Activated B cell treated with CpG ODN at 0.5 μM for 24 hours (primary cell): ENCODE data around the gene PAN3. TPM values are rescaled to one million over a fixed set of nuclear protein-coding genes. Genes with fewer than 3 reads are reported as not detected.

Source experiments
- ATAC-seq: fragments of 200-7000 bp; cut with Tn5 transposase; one replicate; pipeline ENCODE4 v1.10.0; 2021; ENCODE audit warnings: low read depth, mild to moderate bottlenecking, moderate library complexity
- CTCF ChIA-PET: fragments of 350-600 bp; sonication (Branson Sonifier 250); formaldehyde crosslinking; loops from one replicate; lab custom pipeline; 2021; ENCODE audit warnings: antibody characterized with exemption; lab: Charles Lee
- POLR2A ChIA-PET: fragments of 350-600 bp; sonication (Branson Sonifier 250); formaldehyde crosslinking; loops from one replicate; lab custom pipeline; 2021; ENCODE audit warnings: antibody characterized with exemption; lab: Charles Lee
- DNase-seq: peaks from one replicate; pipeline ENCODE4 v3.0.0; 2022
- H3K27ac Mint-ChIP-seq: one replicate; pipeline ENCODE4 v1.8.0; 2020; ENCODE audit warnings: mixed read lengths
- H3K27me3 Mint-ChIP-seq: one replicate; pipeline ENCODE4 v1.8.0; 2021; ENCODE audit warnings: mixed read lengths
- H3K36me3 Mint-ChIP-seq: one replicate; pipeline ENCODE4 v1.8.0; 2021; ENCODE audit warnings: low read depth, mixed read lengths
- H3K4me1 Mint-ChIP-seq: one replicate; pipeline ENCODE4 v1.8.0; 2021; ENCODE audit warnings: mixed read lengths
- H3K4me3 Mint-ChIP-seq: one replicate; pipeline ENCODE4 v1.8.0; 2020; ENCODE audit warnings: mild to moderate bottlenecking, mixed read lengths
- H3K9me3 Mint-ChIP-seq: one replicate; pipeline ENCODE4 v1.8.0; 2020; ENCODE audit warnings: mixed read lengths
- intact Hi-C: fragments of 100-400 bp; cut with micrococcal nuclease; formaldehyde crosslinking; loops from one replicate; pipeline ENCODE4 v1.15.1; 2024
- total RNA-seq: library from RNA; stranded (reverse); gene quantifications from 2 replicates; pipeline ENCODE4 v1.2.3, GENCODE V29; 2022
- TF ChIP-seq, protein P1 (sequence below): fragments of 200-600 bp; IDR thresholded peaks from one replicate; pipeline ENCODE4 v1.8.0; 2022; ENCODE audit warnings: antibody characterized with exemption, mild to moderate bottlenecking

Gene PAN3
- total RNA-seq, 1 donor from 2014 or later: 68.2 TPM

DNA sequence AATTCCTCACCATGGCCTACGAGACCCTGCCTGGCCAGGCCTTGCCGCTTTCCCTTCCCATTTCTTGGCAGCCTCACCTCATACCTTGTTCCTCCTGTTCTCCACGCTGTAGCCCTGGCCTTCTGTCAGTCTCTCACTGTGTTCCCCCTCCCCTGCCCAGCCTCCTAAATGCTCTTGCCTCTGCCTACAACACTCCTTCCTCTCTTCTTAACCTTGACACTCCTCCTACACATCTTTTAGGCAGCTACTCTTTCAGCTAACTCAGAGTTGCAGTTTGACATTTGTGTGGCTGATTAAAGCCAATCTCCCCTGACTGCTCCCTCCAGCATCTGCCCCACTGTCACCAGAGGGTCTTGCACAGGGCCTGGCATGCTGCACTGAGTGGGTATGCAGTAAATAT is 205.8 kb downstream of the PAN3 start:
- intact Hi-C loops: no loop called here
- TF ChIP-seq, protein P1, sequence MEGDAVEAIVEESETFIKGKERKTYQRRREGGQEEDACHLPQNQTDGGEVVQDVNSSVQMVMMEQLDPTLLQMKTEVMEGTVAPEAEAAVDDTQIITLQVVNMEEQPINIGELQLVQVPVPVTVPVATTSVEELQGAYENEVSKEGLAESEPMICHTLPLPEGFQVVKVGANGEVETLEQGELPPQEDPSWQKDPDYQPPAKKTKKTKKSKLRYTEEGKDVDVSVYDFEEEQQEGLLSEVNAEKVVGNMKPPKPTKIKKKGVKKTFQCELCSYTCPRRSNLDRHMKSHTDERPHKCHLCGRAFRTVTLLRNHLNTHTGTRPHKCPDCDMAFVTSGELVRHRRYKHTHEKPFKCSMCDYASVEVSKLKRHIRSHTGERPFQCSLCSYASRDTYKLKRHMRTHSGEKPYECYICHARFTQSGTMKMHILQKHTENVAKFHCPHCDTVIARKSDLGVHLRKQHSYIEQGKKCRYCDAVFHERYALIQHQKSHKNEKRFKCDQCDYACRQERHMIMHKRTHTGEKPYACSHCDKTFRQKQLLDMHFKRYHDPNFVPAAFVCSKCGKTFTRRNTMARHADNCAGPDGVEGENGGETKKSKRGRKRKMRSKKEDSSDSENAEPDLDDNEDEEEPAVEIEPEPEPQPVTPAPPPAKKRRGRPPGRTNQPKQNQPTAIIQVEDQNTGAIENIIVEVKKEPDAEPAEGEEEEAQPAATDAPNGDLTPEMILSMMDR: no peak
- H3K36me3 Mint-ChIP-seq: no peaks in the 10 kb centered on the region
- H3K27ac Mint-ChIP-seq: no peak overlapping the region
- POLR2A ChIA-PET: no interaction called here
- H3K4me1 Mint-ChIP-seq: no peaks in the 10 kb centered on the region
- no peaks in the 10 kb centered on the region for H3K9me3 Mint-ChIP-seq
- CTCF ChIA-PET: no interaction called here
- peaks cover 3% of the 10 kb centered on the region for H3K27me3 Mint-ChIP-seq
- no peak overlapping the region for H3K4me3 Mint-ChIP-seq
- DNase-seq: no peak
- ATAC-seq: no peak

Other genes with a start within 250 kb of the PAN3 start
- gene PDX1, start 218.5 kb upstream of the PAN3 start, total RNA-seq: not detected in 2 replicates
- not detected in 2 replicates for gene CDX2, start 169.2 kb upstream of the PAN3 start, total RNA-seq
- not detected in 2 replicates for gene URAD, start 149.9 kb upstream of the PAN3 start, total RNA-seq
- 0.07 and 0.12 TPM in 2 replicates for gene FLT3, start 38.0 kb upstream of the PAN3 start, total RNA-seq